Muscle of leg (tissue), 11 donors: ENCODE measurements around the gene SLC25A43. TPM values are rescaled to one million over a fixed set of nuclear protein-coding genes. Genes with fewer than 3 reads are reported as not detected.
"Not testable (repeated sequence)": the region's sequence is repeated elsewhere in the genome, so short reads cannot be mapped to it uniquely, and the experiment has no call there.

Experiments
- DNase-seq: peaks from one replicate; pipeline ENCODE4 v3.0.0; 2013
- H3K27ac ChIP-seq: one replicate; pipeline ENCODE4 v1.5.1; 2013; ENCODE audit warnings: mild to moderate bottlenecking, low read length, control low read depth
- H3K27me3 ChIP-seq: one replicate; pipeline ENCODE4 v1.6.1; 2013; ENCODE audit warnings: low read length; ENCODE audit not compliant: control insufficient read depth, insufficient read depth
- H3K36me3 ChIP-seq: one replicate; pipeline ENCODE4 v1.6.1; 2013; ENCODE audit warnings: low read length; ENCODE audit not compliant: control insufficient read depth, insufficient read depth
- H3K4me1 ChIP-seq: one replicate; pipeline ENCODE4 v1.6.1; 2013; ENCODE audit warnings: low read length; ENCODE audit not compliant: control insufficient read depth, insufficient read depth
- H3K4me3 ChIP-seq: one replicate; pipeline ENCODE4 v1.5.1; 2013; ENCODE audit warnings: low read length, control low read depth
- H3K9me3 ChIP-seq: replicated peaks from 2 replicates; pipeline ENCODE4 v1.6.1; 2013; ENCODE audit warnings: low read depth, low read length; ENCODE audit not compliant: control insufficient read depth
- WGBS: methylation state at CpG from one replicate; pipeline ENCODE4 v1.1.5; 2013; ENCODE audit warnings: missing lambda C conversion rate; ENCODE audit not compliant: insufficient coverage; 5-methylcytosine and 5-hydroxymethylcytosine counted together
- polyA plus RNA-seq, 8 donors: library from polyadenylated mRNA; unstranded; fragments of 120-200 nt; gene quantifications; one replicate each; pipeline versions ENCODE4 v1.2.1 to v1.2.3, GENCODE V29; 2013; ENCODE audit warnings: inconsistent platforms in 1 of 8, low replicate concordance in 1 of 8; ENCODE audit not compliant: insufficient read length in 8 of 8, insufficient read depth in 1 of 8
- total RNA-seq: library from RNA; stranded (reverse); fragments of 120-200 nt; gene quantifications from one replicate; pipeline ENCODE4 v1.2.4, GENCODE V29; 2013

SLC25A43 gene
- total and polyA plus RNA-seq, 9 donors = 3.9 to 11.7 (median 7.5) TPM

DNA sequence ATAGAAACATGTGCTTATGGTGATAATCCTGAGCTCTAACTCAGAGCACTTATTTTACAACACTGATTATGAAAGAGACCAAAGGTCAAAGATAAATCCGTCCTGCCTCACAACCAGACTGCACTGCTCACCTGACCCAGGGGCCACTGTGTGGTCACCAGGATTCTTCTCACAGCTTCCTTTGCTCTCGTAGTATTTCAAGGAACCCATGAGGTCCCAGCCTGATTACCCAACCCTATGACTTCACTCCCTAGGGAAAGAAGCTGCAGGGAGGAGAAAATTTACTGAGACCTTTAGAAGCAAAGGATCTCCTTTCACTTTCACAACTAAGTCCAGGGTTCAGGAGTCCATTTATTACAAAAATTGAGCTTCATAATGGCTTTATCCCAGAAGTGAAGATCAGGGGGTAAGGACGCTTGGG lies 78.7 kb downstream of the SLC25A43 start:
- H3K4me3 ChIP-seq = no peak overlapping the region
- H3K4me1 ChIP-seq = peaks cover 2% of the 10 kb centered on the region
- no peak overlapping the region for H3K27ac ChIP-seq
- no peak for DNase-seq
- H3K27me3 ChIP-seq = peaks cover 5% of the 10 kb centered on the region
- 71% methylated on average over 1 of the region's 3 CpGs for WGBS
- H3K9me3 ChIP-seq = no peaks in the 10 kb centered on the region
- H3K36me3 ChIP-seq = no peaks in the 10 kb centered on the region

DNA sequence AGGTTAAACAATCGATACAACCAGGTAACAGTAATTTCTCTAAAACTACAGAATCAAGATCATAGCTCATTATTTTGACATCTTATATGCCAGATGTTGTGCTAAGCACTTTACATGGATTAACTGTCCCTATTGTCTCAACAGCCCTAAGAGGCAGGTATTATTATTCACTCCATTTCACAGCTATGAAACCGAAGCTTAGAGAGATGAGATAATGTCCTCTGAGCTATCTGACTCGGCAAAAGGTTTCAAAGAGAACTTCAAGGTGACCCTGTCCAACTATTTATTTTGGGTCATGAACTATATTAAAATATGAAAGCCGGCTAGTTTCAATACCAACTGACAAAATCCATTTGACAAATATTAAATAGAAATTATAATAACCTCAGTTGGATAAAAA lies 79.4 kb downstream of the SLC25A43 start:
- no peaks in the 10 kb centered on the region for H3K9me3 ChIP-seq
- no peaks in the 10 kb centered on the region for H3K36me3 ChIP-seq
- WGBS = no CpG with 5 or more reads among the region's 4 CpGs
- no peak for DNase-seq
- H3K27ac ChIP-seq = no peak overlapping the region
- H3K4me1 ChIP-seq = peaks cover 2% of the 10 kb centered on the region
- H3K4me3 ChIP-seq = no peak overlapping the region
- H3K27me3 ChIP-seq = peaks cover 10% of the 10 kb centered on the region

DNA sequence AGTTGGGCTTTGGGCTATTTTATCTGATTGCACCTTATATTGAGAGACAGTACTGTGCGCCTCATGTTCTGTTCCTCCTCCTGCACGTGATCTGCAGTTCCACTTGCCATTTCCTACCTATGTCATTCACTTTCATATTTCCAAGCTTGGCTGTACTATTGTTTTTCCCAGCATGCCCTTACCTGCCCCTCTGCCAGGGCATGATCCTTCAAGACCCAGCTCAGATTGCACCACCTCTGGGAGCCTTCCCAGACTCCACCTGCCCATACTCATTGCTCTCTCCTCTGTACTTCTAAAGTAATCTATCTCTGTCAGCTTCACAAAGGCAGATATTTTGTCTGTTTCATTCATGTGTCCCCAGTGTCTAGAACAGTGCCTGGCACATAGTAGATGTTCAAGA lies 80.7 kb downstream of the SLC25A43 start:
- Histone ChIP-seq H3K4me3 (no peak overlapping the region), H3K27me3 (peaks cover 8% of the 10 kb centered on the region), H3K4me1 (peaks cover 2% of the 10 kb centered on the region), H3K27ac (no peak overlapping the region), H3K9me3 (no peaks in the 10 kb centered on the region), H3K36me3 (no peaks in the 10 kb centered on the region)
- WGBS = 86% methylated on average over 2 of the region's 2 CpGs
- no peak for DNase-seq

DNA sequence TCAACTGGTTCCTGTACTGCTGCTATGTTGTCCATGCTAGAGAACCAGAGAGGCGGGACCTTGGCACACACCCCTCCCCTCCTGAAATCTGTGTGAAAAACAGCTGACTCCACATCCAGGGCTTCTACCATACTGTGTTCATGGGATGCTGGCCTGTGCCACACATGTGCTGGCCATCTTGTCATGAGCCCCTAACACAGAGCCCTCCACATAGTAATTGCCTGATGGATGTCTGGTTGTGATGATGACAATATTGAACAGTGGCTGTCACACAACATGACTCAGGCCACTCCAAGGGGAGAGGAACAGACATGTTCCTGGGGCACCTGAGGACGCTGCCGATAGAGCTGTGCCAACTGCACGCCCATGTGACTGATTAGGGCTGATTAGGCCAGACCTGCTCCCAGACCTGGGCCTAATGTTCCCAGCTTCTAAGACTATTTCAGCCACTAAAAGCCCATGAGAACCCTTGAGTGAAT lies 82.2 kb downstream of the SLC25A43 start:
- Histone ChIP-seq H3K4me3 (no peak overlapping the region), H3K27me3 (peaks cover 8% of the 10 kb centered on the region), H3K9me3 (no peaks in the 10 kb centered on the region), H3K27ac (no peak overlapping the region), H3K4me1 (peaks cover 2% of the 10 kb centered on the region), H3K36me3 (no peaks in the 10 kb centered on the region)
- WGBS = 71% methylated on average over 4 of the region's 4 CpGs
- no peak for DNase-seq

DNA sequence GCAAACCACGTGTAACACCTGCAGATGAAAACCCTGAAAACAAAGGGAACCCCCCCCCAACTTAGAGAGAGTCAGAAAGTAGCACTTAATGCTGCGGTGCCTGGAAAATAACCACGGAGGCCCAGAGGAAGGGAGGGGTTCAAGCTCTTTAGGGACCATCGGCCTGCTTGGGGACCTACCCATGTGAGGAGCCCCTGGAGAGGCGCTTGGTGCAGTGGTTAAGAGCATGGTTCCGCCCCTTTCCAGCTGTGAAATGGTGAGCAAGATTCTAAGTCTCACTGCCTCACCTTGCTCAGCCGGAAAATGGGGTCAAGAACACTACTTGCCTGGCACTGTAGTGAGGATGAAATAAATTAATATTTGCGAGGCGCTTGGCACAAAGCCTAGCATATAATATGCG lies 82.9 kb downstream of the SLC25A43 start:
- H3K27me3 ChIP-seq = peaks cover 6% of the 10 kb centered on the region
- H3K4me3 ChIP-seq = peak overlapping the region; percentile 44
- H3K27ac ChIP-seq = peak overlapping the region; percentile 13
- no peaks in the 10 kb centered on the region for H3K36me3 ChIP-seq
- DNase-seq = no peak
- H3K9me3 ChIP-seq = no peaks in the 10 kb centered on the region
- H3K4me1 ChIP-seq = peaks cover 2% of the 10 kb centered on the region
- 73% methylated on average over 9 of the region's 10 CpGs for WGBS

DNA sequence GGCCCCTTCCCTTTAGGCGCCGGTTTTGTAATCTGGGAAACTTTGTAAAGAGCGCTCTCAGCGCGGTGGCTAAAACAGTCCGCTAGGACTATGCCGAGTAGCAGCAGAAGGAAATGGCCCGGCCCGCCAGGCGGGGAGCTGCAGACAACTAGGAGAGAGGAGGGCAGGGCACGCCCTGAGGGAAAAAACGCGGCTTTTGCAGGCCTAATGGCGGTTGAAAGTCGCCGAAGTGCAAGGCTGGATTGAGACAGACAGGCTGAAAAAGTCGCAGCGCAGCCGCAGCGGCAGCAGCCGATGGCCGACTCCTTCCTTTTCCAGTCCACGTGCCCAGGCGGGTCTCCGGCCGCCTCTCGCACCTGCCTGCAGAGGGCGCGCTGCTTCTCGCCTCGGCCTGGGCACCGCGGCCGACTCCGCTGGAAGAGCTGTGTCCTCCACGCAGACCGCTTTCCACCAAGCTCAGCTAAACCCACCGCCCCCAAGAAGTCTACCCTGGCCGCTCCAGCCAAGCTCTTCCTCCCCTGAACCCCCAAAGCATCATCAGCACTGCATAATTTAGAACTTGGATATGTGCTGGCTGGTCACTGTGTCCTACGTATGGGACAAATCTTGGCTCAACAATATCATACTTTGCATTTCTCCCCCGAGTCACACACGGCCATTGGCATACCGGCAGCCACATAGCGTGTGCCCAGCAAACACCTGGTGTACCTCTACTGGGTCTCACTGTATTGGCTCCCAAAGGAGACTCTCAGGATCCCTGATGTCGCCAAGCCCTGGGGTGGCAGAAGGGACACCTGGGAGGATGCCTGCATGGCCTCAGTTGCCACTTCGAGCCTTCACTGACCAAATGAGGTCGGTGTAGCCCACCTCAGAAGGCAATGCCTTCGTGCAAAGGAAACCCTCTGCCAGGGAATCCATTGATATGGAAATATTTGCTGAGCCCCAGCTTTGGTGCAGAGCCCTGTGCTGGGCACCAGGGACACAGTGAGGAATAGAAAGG lies 83.6 kb downstream of the SLC25A43 start:
- Histone ChIP-seq H3K36me3 (no peaks in the 10 kb centered on the region), H3K27ac (peak overlapping the region; percentile 13), H3K27me3 (peaks cover 6% of the 10 kb centered on the region), H3K4me1 (peaks cover 2% of the 10 kb centered on the region), H3K4me3 (peak overlapping the region; percentile 44), H3K9me3 (no peaks in the 10 kb centered on the region)
- DNase-seq = peak; percentile 53
- 40% methylated on average over 45 of the region's 48 CpGs for WGBS

DNA sequence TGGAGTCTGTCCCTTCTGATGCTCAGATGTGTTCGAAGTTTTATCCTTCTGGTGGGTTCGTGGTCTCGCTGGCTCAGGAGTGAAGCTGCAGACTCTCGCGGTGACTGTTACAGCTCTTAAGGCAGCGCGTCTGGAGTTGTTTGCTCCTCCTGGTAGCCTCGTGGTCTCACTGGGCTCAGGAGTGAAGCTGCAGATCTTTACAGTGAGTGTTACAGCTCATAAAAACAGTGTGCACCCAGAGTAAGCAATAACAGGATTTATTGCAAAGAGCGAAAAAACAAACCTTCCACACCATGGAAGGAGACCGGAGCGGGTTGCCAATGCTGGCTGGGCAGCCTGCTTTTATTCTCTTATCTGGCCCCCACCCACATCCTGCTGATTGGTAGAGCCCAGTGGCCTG lies 87.6 kb downstream of the SLC25A43 start:
- H3K9me3 ChIP-seq = no peaks in the 10 kb centered on the region
- no peak for DNase-seq
- peaks cover 2% of the 10 kb centered on the region for H3K4me1 ChIP-seq
- no peaks in the 10 kb centered on the region for H3K36me3 ChIP-seq
- peaks cover 6% of the 10 kb centered on the region for H3K27me3 ChIP-seq
- no peak overlapping the region for H3K27ac ChIP-seq
- no peak overlapping the region for H3K4me3 ChIP-seq
- WGBS = 67% methylated on average over 7 of the region's 11 CpGs

DNA sequence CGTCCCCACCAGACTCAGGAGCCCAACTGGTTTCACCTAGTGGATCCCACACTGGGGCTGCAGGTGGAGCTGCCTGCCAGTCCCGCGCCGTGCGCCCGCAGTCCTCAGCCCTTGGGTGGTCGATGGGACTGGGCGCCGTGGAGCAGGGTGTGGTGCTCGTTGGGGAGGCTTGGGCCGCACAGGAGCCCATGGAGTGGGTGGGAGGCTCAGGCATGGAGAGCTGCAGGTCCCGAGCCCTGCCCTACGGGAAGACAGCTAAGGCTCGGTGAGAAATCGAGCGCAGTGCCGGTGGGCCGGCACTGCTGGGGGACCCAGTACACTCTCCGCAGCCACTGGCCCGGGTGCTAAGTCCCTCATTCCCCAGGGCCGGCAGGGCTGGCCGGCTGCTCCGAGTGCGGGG lies 88.6 kb downstream of the SLC25A43 start:
- H3K27ac ChIP-seq, H3K4me1 ChIP-seq, DNase-seq, H3K9me3 ChIP-seq, H3K36me3 ChIP-seq, H3K4me3 ChIP-seq, H3K27me3 ChIP-seq: not testable (repeated sequence)
- WGBS = 90% methylated on average over 14 of the region's 24 CpGs

DNA sequence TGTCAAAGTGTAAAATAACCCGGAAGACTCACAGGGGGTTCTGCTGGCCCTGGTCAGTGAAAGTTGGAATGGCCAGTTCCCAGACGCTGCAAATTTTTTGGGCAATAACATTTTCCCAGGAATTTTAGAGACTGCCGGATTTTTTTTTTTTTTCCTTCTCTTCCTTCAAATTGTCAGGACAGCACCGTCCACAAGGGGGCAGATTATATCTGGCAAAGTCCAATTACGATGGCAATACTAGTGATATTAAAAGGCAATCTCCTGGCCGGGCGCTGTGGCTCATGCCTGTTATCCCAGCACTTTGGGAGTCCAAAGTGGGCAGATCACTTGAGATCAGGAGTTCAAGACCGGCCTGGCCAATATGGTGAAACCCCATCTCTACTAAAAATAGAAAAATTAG lies 89.6 kb downstream of the SLC25A43 start:
- no peaks in the 10 kb centered on the region for H3K27me3 ChIP-seq
- no peak overlapping the region for H3K4me3 ChIP-seq
- no peaks in the 10 kb centered on the region for H3K36me3 ChIP-seq
- 30% methylated on average over 6 of the region's 8 CpGs for WGBS
- no peaks in the 10 kb centered on the region for H3K9me3 ChIP-seq
- DNase-seq = peak; percentile 44
- no peak overlapping the region for H3K27ac ChIP-seq
- no peaks in the 10 kb centered on the region for H3K4me1 ChIP-seq

DNA sequence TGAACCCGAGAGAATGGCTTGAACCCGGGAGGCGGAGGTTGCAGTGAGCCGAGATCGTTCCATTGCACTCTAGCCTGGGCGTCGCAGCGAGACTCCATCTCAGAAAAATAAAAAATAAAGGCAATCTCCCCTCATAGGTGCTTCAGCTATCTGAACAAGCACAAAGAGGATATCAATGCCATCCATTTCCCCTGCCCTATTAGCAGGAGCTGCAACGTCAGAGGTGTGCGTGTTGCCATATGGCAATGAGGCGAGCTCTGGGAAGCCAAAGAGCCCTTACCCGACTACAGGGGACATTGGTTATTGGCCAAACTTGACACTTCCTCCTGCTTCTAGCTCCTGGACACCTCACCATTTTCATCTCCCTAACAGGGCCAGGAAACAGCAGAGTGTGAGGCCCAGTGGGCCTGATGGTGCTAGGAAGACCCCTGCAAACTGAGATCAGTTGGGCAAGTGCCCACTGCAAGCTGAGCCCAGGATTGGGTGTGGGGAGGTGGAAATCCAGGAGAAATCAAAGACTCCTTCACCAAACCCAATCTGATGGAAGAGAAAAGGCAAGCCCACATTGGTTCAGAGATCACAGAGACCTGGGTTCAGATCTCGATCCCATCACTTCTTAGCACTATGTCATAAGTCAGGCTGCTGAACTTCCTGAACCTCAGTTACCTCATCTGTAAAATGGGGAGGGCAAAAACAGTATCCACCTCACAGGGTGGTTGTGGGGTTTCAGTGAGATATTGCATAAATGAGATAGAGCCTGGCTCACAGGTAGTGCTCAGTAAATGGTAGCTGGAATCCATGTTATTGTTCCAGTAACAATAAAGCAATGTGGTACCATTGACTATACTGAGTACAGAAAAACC lies 90.3 kb downstream of the SLC25A43 start:
- WGBS = 84% methylated on average over 11 of the region's 13 CpGs

More for the DNA sequence above, 90.3 kb downstream of the SLC25A43 start:
- Histone ChIP-seq H3K4me1 (no peaks in the 10 kb centered on the region), H3K27me3 (no peaks in the 10 kb centered on the region), H3K36me3 (no peaks in the 10 kb centered on the region), H3K9me3 (no peaks in the 10 kb centered on the region), H3K4me3 (no peak overlapping the region), H3K27ac (no peak overlapping the region)
- no peak for DNase-seq
